ENCODE measurements around the gene NDUFS7.

- TF ChIP-seq, protein P1, sequence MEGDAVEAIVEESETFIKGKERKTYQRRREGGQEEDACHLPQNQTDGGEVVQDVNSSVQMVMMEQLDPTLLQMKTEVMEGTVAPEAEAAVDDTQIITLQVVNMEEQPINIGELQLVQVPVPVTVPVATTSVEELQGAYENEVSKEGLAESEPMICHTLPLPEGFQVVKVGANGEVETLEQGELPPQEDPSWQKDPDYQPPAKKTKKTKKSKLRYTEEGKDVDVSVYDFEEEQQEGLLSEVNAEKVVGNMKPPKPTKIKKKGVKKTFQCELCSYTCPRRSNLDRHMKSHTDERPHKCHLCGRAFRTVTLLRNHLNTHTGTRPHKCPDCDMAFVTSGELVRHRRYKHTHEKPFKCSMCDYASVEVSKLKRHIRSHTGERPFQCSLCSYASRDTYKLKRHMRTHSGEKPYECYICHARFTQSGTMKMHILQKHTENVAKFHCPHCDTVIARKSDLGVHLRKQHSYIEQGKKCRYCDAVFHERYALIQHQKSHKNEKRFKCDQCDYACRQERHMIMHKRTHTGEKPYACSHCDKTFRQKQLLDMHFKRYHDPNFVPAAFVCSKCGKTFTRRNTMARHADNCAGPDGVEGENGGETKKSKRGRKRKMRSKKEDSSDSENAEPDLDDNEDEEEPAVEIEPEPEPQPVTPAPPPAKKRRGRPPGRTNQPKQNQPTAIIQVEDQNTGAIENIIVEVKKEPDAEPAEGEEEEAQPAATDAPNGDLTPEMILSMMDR (conservative IDR thresholded peaks at IDR 0.05): no peak
- TF ChIP-seq ZFX (IDR thresholded peaks at IDR 0.05): no peak
These were observed 35.4 kb downstream of the NDUFS7 start for GRCh38 chr19:1418951-1419738.
